Vagina (tissue), 2 donors: ENCODE results near the gene IGHMBP2. TPM values are rescaled to one million over a fixed set of nuclear protein-coding genes. Genes with fewer than 3 reads are reported as not detected.

Source experiments
- DNase-seq, 2 donors: peaks; one replicate each; pipeline ENCODE4 v3.0.0-alpha.2; 2017; ENCODE audit errors: extremely low spot score in 2 of 2
- H3K27ac ChIP-seq: fragments of 200-600 bp; sonication (generic); one replicate; pipeline ENCODE4 v1.5.1; 2019
- H3K27me3 ChIP-seq: fragments of 200-600 bp; sonication (generic); one replicate; pipeline ENCODE4 v1.5.1; 2019
- H3K36me3 ChIP-seq, 2 donors: fragments of 200-600 bp; sonication (generic); one replicate each; pipeline ENCODE4 v1.5.1; 2017 to 2019
- H3K4me1 ChIP-seq: fragments of 200-600 bp; sonication (generic); one replicate; pipeline ENCODE4 v1.5.1; 2019
- H3K4me3 ChIP-seq, 2 donors: fragments of 200-600 bp; sonication (generic); 1 replicate in 1 of 2; 2 replicates in 1 of 2; pipeline ENCODE4 v1.5.1; 2016 to 2019
- H3K9me3 ChIP-seq: fragments of 200-600 bp; sonication (generic); one replicate; pipeline ENCODE4 v1.5.1; 2019
- POLR2A ChIP-seq, 2 donors: fragments of 450-650 bp; IDR thresholded peaks; one replicate each; pipeline ENCODE4 v1.6.1; 2017; ENCODE audit warnings: antibody characterized with exemption in 2 of 2, mild to moderate bottlenecking in 2 of 2, moderate library complexity in 2 of 2
- POLR2AphosphoS5 ChIP-seq, 2 donors: sonication (generic); formaldehyde crosslinking; IDR thresholded peaks; one replicate each; pipeline ENCODE4 v1.9.0; 2017; ENCODE audit warnings: antibody characterized with exemption in 2 of 2, mild to moderate bottlenecking in 2 of 2, low read depth in 1 of 2; ENCODE audit not compliant: insufficient read depth in 1 of 2
- intact Hi-C: fragments of 100-400 bp; cut with DNase I; formaldehyde crosslinking; loops from one replicate; pipeline ENCODE4 v1.15.1; 2023
- total RNA-seq: library from RNA; depleted of rRNA; stranded (reverse); fragments of >200 nt; gene quantifications from one replicate; pipeline ENCODE4 v1.2.3, GENCODE V29; 2016
- TF ChIP-seq, protein P1 (sequence below), 3 experiments: fragments of 450-650 bp in 2 of 3; fragments of 200-600 bp in 1 of 3; sonication (generic) in 1 of 3; IDR thresholded peaks; one replicate each; pipeline ENCODE4 v1.5.1; 2017 to 2019; ENCODE audit warnings: antibody characterized with exemption in 3 of 3, mild to moderate bottlenecking in 2 of 3, moderate library complexity in 2 of 3

IGHMBP2 gene
- total RNA-seq, 1 donor from 2014 or later = 8.3 TPM

- intact Hi-C loops = no loop called here
- no peaks in the 10 kb centered on the region for H3K9me3 ChIP-seq
- H3K27me3 ChIP-seq = no peaks in the 10 kb centered on the region
- no peak overlapping the region for H3K4me3 ChIP-seq
- no peaks in the 10 kb centered on the region for H3K4me1 ChIP-seq
- DNase-seq = no peak
- H3K27ac ChIP-seq = no peak overlapping the region
- TF ChIP-seq POLR2AphosphoS5 (IDR thresholded peaks at IDR 0.05; ENCODE audit: insufficient read depth in 1 of 2, low read depth in 1 of 2) (no peak), POLR2A (IDR thresholded peaks at IDR 0.05) (no peak)
- TF ChIP-seq, protein P1, sequence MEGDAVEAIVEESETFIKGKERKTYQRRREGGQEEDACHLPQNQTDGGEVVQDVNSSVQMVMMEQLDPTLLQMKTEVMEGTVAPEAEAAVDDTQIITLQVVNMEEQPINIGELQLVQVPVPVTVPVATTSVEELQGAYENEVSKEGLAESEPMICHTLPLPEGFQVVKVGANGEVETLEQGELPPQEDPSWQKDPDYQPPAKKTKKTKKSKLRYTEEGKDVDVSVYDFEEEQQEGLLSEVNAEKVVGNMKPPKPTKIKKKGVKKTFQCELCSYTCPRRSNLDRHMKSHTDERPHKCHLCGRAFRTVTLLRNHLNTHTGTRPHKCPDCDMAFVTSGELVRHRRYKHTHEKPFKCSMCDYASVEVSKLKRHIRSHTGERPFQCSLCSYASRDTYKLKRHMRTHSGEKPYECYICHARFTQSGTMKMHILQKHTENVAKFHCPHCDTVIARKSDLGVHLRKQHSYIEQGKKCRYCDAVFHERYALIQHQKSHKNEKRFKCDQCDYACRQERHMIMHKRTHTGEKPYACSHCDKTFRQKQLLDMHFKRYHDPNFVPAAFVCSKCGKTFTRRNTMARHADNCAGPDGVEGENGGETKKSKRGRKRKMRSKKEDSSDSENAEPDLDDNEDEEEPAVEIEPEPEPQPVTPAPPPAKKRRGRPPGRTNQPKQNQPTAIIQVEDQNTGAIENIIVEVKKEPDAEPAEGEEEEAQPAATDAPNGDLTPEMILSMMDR (IDR thresholded peaks at IDR 0.05) = no peak
- no peaks in the 10 kb centered on the region for H3K36me3 ChIP-seq
These were observed 62.5 kb downstream of the IGHMBP2 start for GRCh38 chr11:68965901-68966853.

GRCh38 chr11:68966894-68967780 lies 63.4 kb downstream of the IGHMBP2 start:
- DNase-seq = no peak
- TF ChIP-seq POLR2A (IDR thresholded peaks at IDR 0.05) = no peak
- TF ChIP-seq, protein P1 (IDR thresholded peaks at IDR 0.05) = no peak
- no peak for TF ChIP-seq POLR2AphosphoS5 (IDR thresholded peaks at IDR 0.05; ENCODE audit: insufficient read depth in 1 of 2, low read depth in 1 of 2)
- Histone ChIP-seq H3K27me3 (no peaks in the 10 kb centered on the region), H3K4me1 (no peaks in the 10 kb centered on the region), H3K4me3 (no peak overlapping the region), H3K9me3 (no peaks in the 10 kb centered on the region), H3K27ac (no peak overlapping the region), H3K36me3 (no peaks in the 10 kb centered on the region)
- intact Hi-C loops = no loop called here

GRCh38 chr11:68968306-68969250 lies 64.9 kb downstream of the IGHMBP2 start:
- H3K9me3 ChIP-seq = no peaks in the 10 kb centered on the region
- H3K4me1 ChIP-seq = no peaks in the 10 kb centered on the region
- TF ChIP-seq POLR2AphosphoS5 (IDR thresholded peaks at IDR 0.05; ENCODE audit: insufficient read depth in 1 of 2, low read depth in 1 of 2) (no peak), POLR2A (IDR thresholded peaks at IDR 0.05) (no peak)
- TF ChIP-seq, protein P1 (IDR thresholded peaks at IDR 0.05) = no peak
- H3K27me3 ChIP-seq = no peaks in the 10 kb centered on the region
- H3K27ac ChIP-seq = no peak overlapping the region
- intact Hi-C loops = no loop called here
- no peak for DNase-seq
- H3K36me3 ChIP-seq = no peaks in the 10 kb centered on the region
- H3K4me3 ChIP-seq = no peak overlapping the region

DNA sequence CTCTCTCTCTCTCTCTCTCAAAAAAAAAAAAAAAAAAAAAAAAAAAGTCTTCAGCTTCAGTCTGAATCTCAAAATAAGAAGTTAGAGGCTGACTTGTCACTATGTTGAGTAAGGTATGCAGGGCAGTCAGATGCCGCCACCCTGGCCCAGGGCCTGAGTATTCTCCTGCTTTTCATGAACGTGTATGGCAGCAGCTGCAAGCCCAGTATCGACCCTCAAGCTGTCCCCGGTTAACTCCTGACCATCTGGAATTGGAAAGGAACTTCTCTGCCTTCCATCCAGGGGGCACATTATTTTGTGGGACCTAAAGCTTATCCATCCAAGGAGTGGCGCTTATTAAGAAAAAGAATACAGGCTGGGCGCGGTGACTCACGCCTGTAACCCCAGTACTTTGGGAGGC lies 65.7 kb downstream of the IGHMBP2 start:
- TF ChIP-seq POLR2AphosphoS5 (IDR thresholded peaks at IDR 0.05; ENCODE audit: insufficient read depth in 1 of 2, low read depth in 1 of 2) (no peak), POLR2A (IDR thresholded peaks at IDR 0.05) (no peak)
- TF ChIP-seq, protein P1 (IDR thresholded peaks at IDR 0.05) = no peak
- H3K27me3 ChIP-seq = no peaks in the 10 kb centered on the region
- H3K36me3 ChIP-seq = no peaks in the 10 kb centered on the region
- intact Hi-C loops = no loop called here
- no peak overlapping the region for H3K27ac ChIP-seq
- H3K4me3 ChIP-seq = no peak overlapping the region
- H3K4me1 ChIP-seq = no peaks in the 10 kb centered on the region
- no peak for DNase-seq
- H3K9me3 ChIP-seq = no peaks in the 10 kb centered on the region
